ENCODE data around the gene LBHD2. TPM values are rescaled to one million over a fixed set of nuclear protein-coding genes. Genes with fewer than 3 reads are reported as not detected.
"Not testable (repeated sequence)": the region's sequence is repeated elsewhere in the genome, so short reads cannot be mapped to it uniquely, and the experiment has no call there.

LBHD2 gene
- total and polyA plus RNA-seq, 4 donors: not detected

- WGBS, 2 donors: 15% methylated on average over 14 of the region's 14 CpGs
- H3K27ac ChIP-seq (ENCODE audit: low read depth in 1 of 2, low read length in 2 of 2): no peak overlapping the region
- H3K4me1 ChIP-seq (ENCODE audit: control insufficient read depth in 1 of 2, insufficient read depth in 2 of 2, low read length in 2 of 2): no peaks in the 10 kb centered on the region
- no peak for ATAC-seq (ENCODE audit: low FRiP score)
- no peak overlapping the region for H3K4me3 ChIP-seq (ENCODE audit: low read length in 2 of 2)
- no peaks in the 10 kb centered on the region for H3K36me3 ChIP-seq (ENCODE audit: control insufficient read depth in 1 of 2, insufficient read depth in 2 of 2, low read length in 1 of 2)
- DNase-seq: no peak
- intact Hi-C loops (cut with DNase I): no loop called here
- no peaks in the 10 kb centered on the region for H3K27me3 ChIP-seq (ENCODE audit: control insufficient read depth in 1 of 2, insufficient read depth in 2 of 2, low read length in 1 of 2)
- no peaks in the 10 kb centered on the region for H3K9me3 ChIP-seq (ENCODE audit: control insufficient read depth, low read length)
These were observed 26.7 kb downstream of the LBHD2 start for GRCh38 chr14:103110681-103111231.

- ATAC-seq (ENCODE audit: low FRiP score) (no peak), DNase-seq (no peak)
- Histone ChIP-seq H3K27ac (ENCODE audit: low read depth in 1 of 2, low read length in 2 of 2) (no peak overlapping the region), H3K9me3 (ENCODE audit: control insufficient read depth, low read length) (no peaks in the 10 kb centered on the region), H3K4me1 (ENCODE audit: control insufficient read depth in 1 of 2, insufficient read depth in 2 of 2, low read length in 2 of 2) (no peaks in the 10 kb centered on the region), H3K4me3 (ENCODE audit: low read length in 2 of 2) (no peak overlapping the region), H3K27me3 (ENCODE audit: control insufficient read depth in 1 of 2, insufficient read depth in 2 of 2, low read length in 1 of 2) (no peaks in the 10 kb centered on the region), H3K36me3 (ENCODE audit: control insufficient read depth in 1 of 2, insufficient read depth in 2 of 2, low read length in 1 of 2) (no peaks in the 10 kb centered on the region)
- intact Hi-C loops (cut with DNase I): no loop called here
- WGBS, 2 donors: 57 to 59% methylated on average over 6 of the region's 6 CpGs
These were observed 27.3 kb downstream of the LBHD2 start for GRCh38 chr14:103111232-103111868.

- Histone ChIP-seq H3K4me3 (ENCODE audit: low read length in 2 of 2) (no peak overlapping the region), H3K27me3 (ENCODE audit: control insufficient read depth in 1 of 2, insufficient read depth in 2 of 2, low read length in 1 of 2) (no peaks in the 10 kb centered on the region), H3K27ac (ENCODE audit: low read depth in 1 of 2, low read length in 2 of 2) (no peak overlapping the region), H3K9me3 (ENCODE audit: control insufficient read depth, low read length) (no peaks in the 10 kb centered on the region), H3K36me3 (ENCODE audit: control insufficient read depth in 1 of 2, insufficient read depth in 2 of 2, low read length in 1 of 2) (no peaks in the 10 kb centered on the region), H3K4me1 (ENCODE audit: control insufficient read depth in 1 of 2, insufficient read depth in 2 of 2, low read length in 2 of 2) (no peaks in the 10 kb centered on the region)
- ATAC-seq (ENCODE audit: low FRiP score): no peak
- no peak for DNase-seq
- intact Hi-C loops (cut with DNase I): no loop called here
- 89 to 92% methylated on average over 10 to 11 of the region's 11 CpGs for WGBS, 2 donors
These were observed 28.6 kb downstream of the LBHD2 start for GRCh38 chr14:103112400-103113243.

GRCh38 chr14:103113303-103113702 is 29.3 kb downstream of the LBHD2 start:
- intact Hi-C loops (cut with DNase I): no loop called here
- Histone ChIP-seq H3K27me3 (ENCODE audit: control insufficient read depth in 1 of 2, insufficient read depth in 2 of 2, low read length in 1 of 2) (no peaks in the 10 kb centered on the region), H3K27ac (ENCODE audit: low read depth in 1 of 2, low read length in 2 of 2) (no peak overlapping the region), H3K4me1 (ENCODE audit: control insufficient read depth in 1 of 2, insufficient read depth in 2 of 2, low read length in 2 of 2) (no peaks in the 10 kb centered on the region), H3K36me3 (ENCODE audit: control insufficient read depth in 1 of 2, insufficient read depth in 2 of 2, low read length in 1 of 2) (no peaks in the 10 kb centered on the region), H3K9me3 (ENCODE audit: control insufficient read depth, low read length) (no peaks in the 10 kb centered on the region), H3K4me3 (ENCODE audit: low read length in 2 of 2) (no peak overlapping the region)
- 86 to 92% methylated on average over 5 of the region's 5 CpGs for WGBS, 2 donors
- DNase-seq (no peak), ATAC-seq (ENCODE audit: low FRiP score) (no peak)

DNA sequence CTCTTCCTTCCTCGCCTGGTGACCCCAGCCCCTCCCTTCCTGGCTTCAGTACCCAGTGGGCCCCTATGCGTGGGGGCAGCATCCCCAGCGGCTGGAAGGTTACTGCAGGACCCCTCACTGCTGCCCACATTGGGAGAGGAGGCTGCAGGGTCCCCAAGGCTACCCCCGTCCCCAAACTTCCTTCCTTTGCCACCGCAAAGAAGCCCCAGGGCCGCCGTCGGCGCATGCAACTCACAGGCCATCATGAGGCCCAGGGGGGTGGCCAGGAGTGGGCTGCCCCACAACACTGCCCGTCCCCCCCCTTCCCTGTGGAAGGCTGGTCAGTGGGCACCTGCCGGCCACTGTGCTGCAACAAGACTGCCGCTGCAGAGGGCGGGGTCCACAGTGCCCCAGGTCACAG is 29.8 kb downstream of the LBHD2 start:
- no peak overlapping the region for H3K4me3 ChIP-seq (ENCODE audit: low read length in 2 of 2)
- intact Hi-C loops (cut with DNase I): no loop called here
- no peaks in the 10 kb centered on the region for H3K9me3 ChIP-seq (ENCODE audit: control insufficient read depth, low read length)
- ATAC-seq (ENCODE audit: low FRiP score) (no peak), DNase-seq (no peak)
- no peaks in the 10 kb centered on the region for H3K27me3 ChIP-seq (ENCODE audit: control insufficient read depth in 1 of 2, insufficient read depth in 2 of 2, low read length in 1 of 2)
- WGBS, 2 donors: 95 to 96% methylated on average over 13 of the region's 13 CpGs
- no peaks in the 10 kb centered on the region for H3K36me3 ChIP-seq (ENCODE audit: control insufficient read depth in 1 of 2, insufficient read depth in 2 of 2, low read length in 1 of 2)
- H3K27ac ChIP-seq (ENCODE audit: low read depth in 1 of 2, low read length in 2 of 2): no peak overlapping the region
- H3K4me1 ChIP-seq (ENCODE audit: control insufficient read depth in 1 of 2, insufficient read depth in 2 of 2, low read length in 2 of 2): no peaks in the 10 kb centered on the region

GRCh38 chr14:103115086-103115679 is 31.2 kb downstream of the LBHD2 start:
- intact Hi-C loops (cut with DNase I); H3K36me3 ChIP-seq (ENCODE audit: control insufficient read depth in 1 of 2, insufficient read depth in 2 of 2, low read length in 1 of 2); ATAC-seq (ENCODE audit: low FRiP score); H3K27me3 ChIP-seq (ENCODE audit: control insufficient read depth in 1 of 2, insufficient read depth in 2 of 2, low read length in 1 of 2); H3K4me1 ChIP-seq (ENCODE audit: control insufficient read depth in 1 of 2, insufficient read depth in 2 of 2, low read length in 2 of 2); H3K4me3 ChIP-seq (ENCODE audit: low read length in 2 of 2); H3K27ac ChIP-seq (ENCODE audit: low read depth in 1 of 2, low read length in 2 of 2); DNase-seq; H3K9me3 ChIP-seq (ENCODE audit: control insufficient read depth, low read length): not testable (repeated sequence)
- WGBS, 2 donors: 54% methylated on average over 12 of the region's 12 CpGs

GRCh38 chr14:103115845-103116572 is 32.0 kb downstream of the LBHD2 start:
- intact Hi-C loops (cut with DNase I): no loop called here
- Histone ChIP-seq H3K4me1 (ENCODE audit: control insufficient read depth in 1 of 2, insufficient read depth in 2 of 2, low read length in 2 of 2) (no peaks in the 10 kb centered on the region), H3K36me3 (ENCODE audit: control insufficient read depth in 1 of 2, insufficient read depth in 2 of 2, low read length in 1 of 2) (no peaks in the 10 kb centered on the region), H3K4me3 (ENCODE audit: low read length in 2 of 2) (no peak overlapping the region), H3K27ac (ENCODE audit: low read depth in 1 of 2, low read length in 2 of 2) (no peak overlapping the region), H3K27me3 (ENCODE audit: control insufficient read depth in 1 of 2, insufficient read depth in 2 of 2, low read length in 1 of 2) (no peaks in the 10 kb centered on the region), H3K9me3 (ENCODE audit: control insufficient read depth, low read length) (no peaks in the 10 kb centered on the region)
- ATAC-seq (ENCODE audit: low FRiP score) (no peak), DNase-seq (no peak)
- 95 to 97% methylated on average over 10 of the region's 10 CpGs for WGBS, 2 donors

DNA sequence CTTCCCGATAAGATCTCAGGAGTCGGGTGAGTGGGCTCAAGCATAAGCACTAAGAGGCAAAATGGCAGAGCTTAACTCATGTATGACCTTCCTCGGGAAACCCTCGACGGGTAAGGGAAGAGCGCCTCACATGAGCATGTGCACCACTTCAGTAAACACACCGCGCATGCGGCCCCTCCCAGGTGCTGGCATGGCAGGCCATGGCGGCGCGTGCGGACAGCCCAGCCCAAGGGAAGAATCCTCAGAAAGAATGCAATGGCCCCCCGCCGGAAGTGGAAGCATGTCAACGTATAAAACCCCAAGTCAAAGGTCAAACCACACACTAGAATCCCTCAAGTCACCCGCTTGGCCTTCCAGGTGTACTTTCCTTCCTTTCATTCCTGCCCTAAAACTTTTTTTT is 32.6 kb downstream of the LBHD2 start:
- Histone ChIP-seq H3K4me3 (ENCODE audit: low read length in 2 of 2) (no peak overlapping the region), H3K27ac (ENCODE audit: low read depth in 1 of 2, low read length in 2 of 2) (no peak overlapping the region), H3K36me3 (ENCODE audit: control insufficient read depth in 1 of 2, insufficient read depth in 2 of 2, low read length in 1 of 2) (no peaks in the 10 kb centered on the region), H3K27me3 (ENCODE audit: control insufficient read depth in 1 of 2, insufficient read depth in 2 of 2, low read length in 1 of 2) (no peaks in the 10 kb centered on the region), H3K4me1 (ENCODE audit: control insufficient read depth in 1 of 2, insufficient read depth in 2 of 2, low read length in 2 of 2) (no peaks in the 10 kb centered on the region), H3K9me3 (ENCODE audit: control insufficient read depth, low read length) (no peaks in the 10 kb centered on the region)
- intact Hi-C loops (cut with DNase I): no loop called here
- ATAC-seq (ENCODE audit: low FRiP score) (no peak), DNase-seq (no peak)
- WGBS, 2 donors: 94 to 95% methylated on average over 17 of the region's 17 CpGs
